ENCODE data around the gene GNA15.

DNA sequence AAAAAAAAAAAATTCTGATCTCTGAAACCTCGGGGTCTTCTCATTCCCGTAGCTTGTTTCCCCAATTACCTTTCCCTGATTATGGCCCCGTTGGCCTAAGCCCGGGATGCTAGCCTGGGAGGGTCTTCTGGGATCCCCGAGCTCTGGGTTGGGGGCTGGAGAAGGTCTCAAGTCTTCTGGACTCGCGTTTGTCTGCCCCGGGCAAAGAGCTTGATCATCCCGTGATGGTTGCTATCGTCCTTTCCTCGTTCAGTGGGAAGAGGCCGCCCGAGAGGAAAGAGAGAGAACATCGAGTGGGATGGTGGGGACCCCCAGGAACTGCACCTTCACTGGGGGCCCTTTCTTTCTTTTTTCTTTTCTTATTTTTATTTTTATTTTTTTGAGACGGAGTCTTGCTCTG is 2.4 kb downstream of the GNA15 start:
- TF ChIP-seq CTCF (IDR thresholded peaks at IDR 0.05; ENCODE audit: low read length) = no peak
- TF ChIP-seq EZH2 (IDR thresholded peaks at IDR 0.05; ENCODE audit: borderline replicate concordance, low read length) = no peak
